Activated T-cell treated with anti-CD3 and anti-CD28 coated beads, Interleukin-2, amount 50 U/mL, for 72 hours (primary cell): ENCODE results near the gene ZNF469. TPM values are rescaled to one million over a fixed set of nuclear protein-coding genes. Genes with fewer than 3 reads are reported as not detected.

ENCODE experiments used
- total RNA-seq, 2 donors: library from RNA; stranded (reverse); gene quantifications; one replicate each; pipeline ENCODE4 v1.2.3, GENCODE V29; 2022

Gene ZNF469
- total RNA-seq, 2 donors from 2014 or later: 0.34 to 0.65 TPM

Other genes starting within 250 kb of the ZNF469 start
- 10 to 100 TPM; 12.2 to 13.8 TPM for gene ZFPM1, start 70.3 kb downstream of the ZNF469 start, total RNA-seq
- gene ZC3H18, start 187.4 kb downstream of the ZNF469 start, total RNA-seq: 10 to 100 TPM; 88.7 to 99.0 TPM